NCI-H2171 (cell line): ENCODE measurements around the gene KRTAP9-2.
"Not testable (repeated sequence)": the region's sequence is repeated elsewhere in the genome, so short reads cannot be mapped to it uniquely, and the experiment has no call there.

Experiments used
- DNase-seq: peaks from one replicate; lab custom pipeline; 2025; lab: John Stamatoyannopoulos, UW

KRTAP9-2 gene

GRCh38 chr17:41237116-41237515 is 10.7 kb downstream of the KRTAP9-2 start:
- DNase-seq = not testable (repeated sequence)

- DNase-seq = not testable (repeated sequence)
Observed at GRCh38 chr17:41237949-41238437, 11.5 kb downstream of the KRTAP9-2 start, which contains the start of gene KRTAP9-8. Gene KRTAP9-8, plus strand, starts transcription at chr17:41237999. Its CDS starts 53 bp downstream, at chr17:41238052.

GRCh38 chr17:41246995-41247787 is 20.7 kb downstream of the KRTAP9-2 start:
- not testable (repeated sequence) for DNase-seq

GRCh38 chr17:41249637-41250240 is 23.3 kb downstream of the KRTAP9-2 start, which contains the start of gene KRTAP9-4:
Gene KRTAP9-4, plus strand, starts transcription at chr17:41249687. Its CDS starts 34 bp downstream, at chr17:41249721.
- DNase-seq = not testable (repeated sequence)

GRCh38 chr17:41251261-41251660 is 24.8 kb downstream of the KRTAP9-2 start:
- no peak for DNase-seq

GRCh38 chr17:41254861-41255260 is 28.4 kb downstream of the KRTAP9-2 start:
- no peak for DNase-seq

- not testable (repeated sequence) for DNase-seq
Observed at GRCh38 chr17:41255381-41256290, 29.2 kb downstream of the KRTAP9-2 start, which contains the start of gene KRTAP9-9. Gene KRTAP9-9, plus strand, starts transcription at chr17:41255384.

- DNase-seq = no peak
Observed at GRCh38 chr17:41256291-41256685, 29.8 kb downstream of the KRTAP9-2 start.

GRCh38 chr17:41258406-41258805 is 32.0 kb downstream of the KRTAP9-2 start:
- no peak for DNase-seq

GRCh38 chr17:41263212-41263611 is 36.8 kb downstream of the KRTAP9-2 start:
- no peak for DNase-seq

- no peak for DNase-seq
Observed at GRCh38 chr17:41264599-41264998, 38.2 kb downstream of the KRTAP9-2 start.

- DNase-seq = no peak
Observed at GRCh38 chr17:41265078-41265477, 38.6 kb downstream of the KRTAP9-2 start, which contains the start of gene KRTAP9-6. Gene KRTAP9-6, plus strand, starts transcription at chr17:41265378. Its CDS starts 0 bp downstream, at chr17:41265378.

GRCh38 chr17:41267711-41268110 is 41.3 kb downstream of the KRTAP9-2 start:
- no peak for DNase-seq

GRCh38 chr17:41271323-41271722 is 44.9 kb downstream of the KRTAP9-2 start:
- DNase-seq = not testable (repeated sequence)

- DNase-seq = no peak
Observed at GRCh38 chr17:41271858-41272257, 45.4 kb downstream of the KRTAP9-2 start.

- DNase-seq = not testable (repeated sequence)
Observed at GRCh38 chr17:41275648-41276190, 49.3 kb downstream of the KRTAP9-2 start, which contains the start of gene KRTAP9-7. Gene KRTAP9-7, plus strand, starts transcription at chr17:41275698. Its CDS starts 0 bp downstream, at chr17:41275698.
